ENCODE data around the gene KCNJ16.

DNA sequence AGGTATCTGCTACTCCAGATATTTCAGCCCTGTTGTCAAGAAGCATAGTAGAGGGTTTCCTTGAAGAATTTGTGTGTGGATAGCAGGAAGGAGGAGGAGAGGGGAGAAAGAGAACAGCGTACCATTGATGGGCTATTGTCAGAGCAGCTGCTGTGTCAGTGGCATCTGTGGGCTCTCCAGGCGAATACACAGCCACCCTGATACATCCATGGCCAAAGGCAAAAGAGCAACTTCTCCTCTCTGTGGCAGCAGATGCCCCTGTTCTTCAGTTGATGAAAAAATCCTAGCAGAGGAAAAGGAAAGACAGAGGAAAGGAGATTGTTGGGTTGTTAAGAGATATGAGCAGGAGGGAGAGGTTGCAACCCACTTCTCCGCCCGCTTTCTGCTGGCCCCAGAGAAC lies 82.1 kb downstream of the KCNJ16 start:
- TF ChIP-seq, protein P1, sequence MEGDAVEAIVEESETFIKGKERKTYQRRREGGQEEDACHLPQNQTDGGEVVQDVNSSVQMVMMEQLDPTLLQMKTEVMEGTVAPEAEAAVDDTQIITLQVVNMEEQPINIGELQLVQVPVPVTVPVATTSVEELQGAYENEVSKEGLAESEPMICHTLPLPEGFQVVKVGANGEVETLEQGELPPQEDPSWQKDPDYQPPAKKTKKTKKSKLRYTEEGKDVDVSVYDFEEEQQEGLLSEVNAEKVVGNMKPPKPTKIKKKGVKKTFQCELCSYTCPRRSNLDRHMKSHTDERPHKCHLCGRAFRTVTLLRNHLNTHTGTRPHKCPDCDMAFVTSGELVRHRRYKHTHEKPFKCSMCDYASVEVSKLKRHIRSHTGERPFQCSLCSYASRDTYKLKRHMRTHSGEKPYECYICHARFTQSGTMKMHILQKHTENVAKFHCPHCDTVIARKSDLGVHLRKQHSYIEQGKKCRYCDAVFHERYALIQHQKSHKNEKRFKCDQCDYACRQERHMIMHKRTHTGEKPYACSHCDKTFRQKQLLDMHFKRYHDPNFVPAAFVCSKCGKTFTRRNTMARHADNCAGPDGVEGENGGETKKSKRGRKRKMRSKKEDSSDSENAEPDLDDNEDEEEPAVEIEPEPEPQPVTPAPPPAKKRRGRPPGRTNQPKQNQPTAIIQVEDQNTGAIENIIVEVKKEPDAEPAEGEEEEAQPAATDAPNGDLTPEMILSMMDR (IDR thresholded peaks at IDR 0.05) = no peak
- TF ChIP-seq POLR2A (IDR thresholded peaks at IDR 0.05) = no peak
